Measurements from ENCODE around the gene PEMT. TPM values are rescaled to one million over a fixed set of nuclear protein-coding genes. Genes with fewer than 3 reads are reported as not detected.

PEMT gene
- total and polyA plus RNA-seq, 2 of the 8 experiments (the other 6 are each of a cell fraction or from before 2014, with no cell fraction given) = 42.0 to 118 TPM

GRCh38 chr17:17456251-17456650 lies 135.3 kb downstream of the PEMT start (continued):
- TF ChIP-seq SUZ12 (IDR thresholded peaks at IDR 0.05; ENCODE audit: low read length) = no peak
- TF ChIP-seq PHF8 (conservative IDR thresholded peaks at IDR 0.05; ENCODE audit: low read depth, low read length) = no peak
- TF ChIP-seq CBX8 (IDR thresholded peaks at IDR 0.05; ENCODE audit: borderline replicate concordance, low read depth, low read length) = no peak
- no peak for TF ChIP-seq KDM5A (IDR thresholded peaks at IDR 0.05; ENCODE audit: low read length)
- no peak for TF ChIP-seq RBBP5 (IDR thresholded peaks at IDR 0.05; ENCODE audit: borderline replicate concordance, low read depth, low read length)

Small RNA genes within 50 kb of the gene (small RNA-seq; reads per million reads assigned to genes)
- gene RF00019 (ENCODE audit: insufficient read depth) (not detected), gene RNU6-468P (ENCODE audit: insufficient read depth) (not detected)

Other genes with a start within 250 kb of the PEMT start
- gene MED9, start 114.7 kb downstream of the PEMT start, total RNA-seq (2021; fragmentation: NEBNext Ultra II Directional; extraction: Animal tissue kit (Norgen Biotek cat#: 25700)) = 15.8 and 16.9 TPM in 2 replicates
- gene MED9, start 114.7 kb downstream of the PEMT start, polyA plus RNA-seq (2011; rRNA removed) = 19.7 and 22.1 TPM in 2 replicates
- gene RASD1, start 95.3 kb downstream of the PEMT start, total RNA-seq (2021; fragmentation: NEBNext Ultra II Directional; extraction: Animal tissue kit (Norgen Biotek cat#: 25700)) = 1.8 and 2.6 TPM in 2 replicates
- gene RASD1, start 95.3 kb downstream of the PEMT start, polyA plus RNA-seq (2011; rRNA removed) = 2.3 and 2.9 TPM in 2 replicates
- 0.80 and 1.2 TPM in 2 replicates for gene RAI1, start 89.8 kb upstream of the PEMT start, total RNA-seq (2021; fragmentation: NEBNext Ultra II Directional; extraction: Animal tissue kit (Norgen Biotek cat#: 25700))
- 0.39 and 0.57 TPM in 2 replicates for gene RAI1, start 89.8 kb upstream of the PEMT start, polyA plus RNA-seq (2011; rRNA removed)
- gene SREBF1, start 245.3 kb upstream of the PEMT start, total RNA-seq (2021; fragmentation: NEBNext Ultra II Directional; extraction: Animal tissue kit (Norgen Biotek cat#: 25700)) = 69.9 and 70.8 TPM in 2 replicates
- 28.6 and 64.6 TPM in 2 replicates for gene SREBF1, start 245.3 kb upstream of the PEMT start, polyA plus RNA-seq (2011; rRNA removed)

Measured in H1 (cell line).